WTC11 (cell line): ENCODE data around the gene MCRIP2. TPM values are rescaled to one million over a fixed set of nuclear protein-coding genes. Genes with fewer than 3 reads are reported as not detected.

Source experiments
- ATAC-seq: fragments of 200-7000 bp; cut with Tn5 transposase; 2 replicates; pipeline ENCODE4 v1.10.0; 2021; ENCODE audit warnings: mild to moderate bottlenecking, moderate library complexity
- CTCF ChIA-PET: fragments of 300-600 bp; sonication (Branson Sonifier 250); formaldehyde crosslinking; loops from one replicate; lab custom pipeline; 2021; ENCODE audit warnings: antibody characterized with exemption; lab: Charles Lee
- POLR2A ChIA-PET: fragments of 350-600 bp; sonication (Branson Sonifier 250); formaldehyde crosslinking; loops from one replicate; lab custom pipeline; 2021; ENCODE audit warnings: antibody characterized with exemption; lab: Charles Lee
- DNase-seq: peaks from one replicate; pipeline ENCODE4 v3.0.0; 2021; ENCODE audit warnings: low spot score
- H3K27ac Mint-ChIP-seq: 2 replicates; pipeline ENCODE4 v1.8.0; 2021; ENCODE audit warnings: mixed read lengths
- H3K27me3 Mint-ChIP-seq: 2 replicates; pipeline ENCODE4 v1.8.0; 2021; ENCODE audit warnings: low read depth, mild to moderate bottlenecking, moderate library complexity, mixed read lengths
- H3K36me3 Mint-ChIP-seq: 2 replicates; pipeline ENCODE4 v1.8.0; 2021; ENCODE audit warnings: mixed read lengths
- H3K4me1 Mint-ChIP-seq: 2 replicates; pipeline ENCODE4 v1.8.0; 2022; ENCODE audit warnings: mixed read lengths
- H3K4me3 Mint-ChIP-seq: 2 replicates; pipeline ENCODE4 v1.8.0; 2021; ENCODE audit warnings: mild to moderate bottlenecking, moderate library complexity, mixed read lengths
- H3K9me3 Mint-ChIP-seq: 2 replicates; pipeline ENCODE4 v1.8.0; 2021; ENCODE audit warnings: mixed read lengths
- AFF4 ChIP-seq: sonication (generic); formaldehyde crosslinking; IDR thresholded peaks from 2 replicates; pipeline ENCODE4 v1.8.1; 2023; ENCODE audit warnings: mild to moderate bottlenecking, missing genetic modification reagents, borderline replicate concordance
- ATF2 ChIP-seq: sonication (generic); formaldehyde crosslinking; IDR thresholded peaks from 2 replicates; pipeline ENCODE4 v1.8.1; 2022; ENCODE audit warnings: low read depth, missing genetic modification reagents, borderline replicate concordance
- CBFB ChIP-seq: sonication (generic); formaldehyde crosslinking; IDR thresholded peaks from 2 replicates; pipeline ENCODE4 v1.8.1; 2022; ENCODE audit warnings: mild to moderate bottlenecking, low read depth, missing genetic modification reagents
- CDX4 ChIP-seq: fragments of 250-450 bp; sonication (Bioruptor Pico); IDR thresholded peaks from 2 replicates; pipeline ENCODE4 v1.9.0; 2021; ENCODE audit warnings: moderate library complexity, mild to moderate bottlenecking, inconsistent platforms, borderline replicate concordance
- CREM ChIP-seq: sonication (generic); formaldehyde crosslinking; IDR thresholded peaks from 2 replicates; pipeline ENCODE4 v1.8.1; 2022; ENCODE audit warnings: mild to moderate bottlenecking, missing genetic modification reagents, moderate library complexity
- ELF4 ChIP-seq: sonication (generic); formaldehyde crosslinking; IDR thresholded peaks from 2 replicates; pipeline ENCODE4 v1.8.1; 2022; ENCODE audit warnings: low read depth, mild to moderate bottlenecking, moderate library complexity, missing genetic modification reagents
- EMX1 ChIP-seq: fragments of 250-450 bp; sonication (Bioruptor Pico); IDR thresholded peaks from 2 replicates; pipeline ENCODE4 v1.8.0; 2021; ENCODE audit warnings: mild to moderate bottlenecking
- ETV6 ChIP-seq: sonication (generic); formaldehyde crosslinking; IDR thresholded peaks from 2 replicates; pipeline ENCODE4 v1.8.1; 2022; ENCODE audit warnings: mild to moderate bottlenecking, missing genetic modification reagents
- FOXJ3 ChIP-seq: sonication (generic); formaldehyde crosslinking; IDR thresholded peaks from 2 replicates; pipeline ENCODE4 v1.9.0; 2021; ENCODE audit warnings: missing genetic modification reagents, mild to moderate bottlenecking, borderline replicate concordance
- GTF2I ChIP-seq: fragments of 250-450 bp; sonication (Bioruptor Pico); conservative IDR thresholded peaks from 2 replicates; pipeline ENCODE4 v1.4.0; 2021; ENCODE audit warnings: mild to moderate bottlenecking
- HMGA2 ChIP-seq: fragments of 250-450 bp; sonication (Bioruptor Pico); IDR thresholded peaks from 2 replicates; pipeline ENCODE4 v1.4.0; 2021; ENCODE audit warnings: mild to moderate bottlenecking, moderate library complexity
- NFYB ChIP-seq: sonication (generic); formaldehyde crosslinking; conservative IDR thresholded peaks from 2 replicates; pipeline ENCODE4 v1.8.0; 2022; ENCODE audit warnings: low read depth, missing genetic modification reagents
- OVOL2 ChIP-seq: fragments of 250-450 bp; sonication (Bioruptor Pico); IDR thresholded peaks from 2 replicates; pipeline ENCODE4 v1.9.0; 2021; ENCODE audit warnings: mild to moderate bottlenecking, borderline replicate concordance
- PREB ChIP-seq: sonication (generic); formaldehyde crosslinking; IDR thresholded peaks from 2 replicates; pipeline ENCODE4 v1.8.1; 2022; ENCODE audit warnings: mild to moderate bottlenecking, missing genetic modification reagents, moderate library complexity, borderline replicate concordance
- PRRX2 ChIP-seq: fragments of 250-450 bp; sonication (Bioruptor Pico); IDR thresholded peaks from 2 replicates; pipeline ENCODE4 v1.8.0; 2021; ENCODE audit warnings: mild to moderate bottlenecking
- SMAD3 ChIP-seq: sonication (generic); formaldehyde crosslinking; IDR thresholded peaks from 2 replicates; pipeline ENCODE4 v1.8.0; 2022; ENCODE audit warnings: missing genetic modification reagents, mild to moderate bottlenecking, borderline replicate concordance
- SMAD4 ChIP-seq: sonication (generic); formaldehyde crosslinking; IDR thresholded peaks from 2 replicates; pipeline ENCODE4 v1.8.0; 2022; ENCODE audit warnings: mild to moderate bottlenecking, missing genetic modification reagents
- TCF7 ChIP-seq: sonication (generic); formaldehyde crosslinking; IDR thresholded peaks from 2 replicates; pipeline ENCODE4 v1.8.0; 2022; ENCODE audit warnings: mild to moderate bottlenecking, low read depth, missing genetic modification reagents, moderate library complexity
- TP53 ChIP-seq: sonication (generic); formaldehyde crosslinking; IDR thresholded peaks from 2 replicates; pipeline ENCODE4 v1.8.1; 2023; ENCODE audit warnings: mild to moderate bottlenecking, missing genetic modification reagents
- ZBTB21 ChIP-seq: sonication (generic); formaldehyde crosslinking; IDR thresholded peaks from 2 replicates; pipeline ENCODE4 v1.8.1; 2023; ENCODE audit warnings: mild to moderate bottlenecking, missing genetic modification reagents, borderline replicate concordance
- ZNF138 ChIP-seq: sonication (generic); formaldehyde crosslinking; conservative IDR thresholded peaks from 2 replicates; pipeline ENCODE4 v1.8.1; 2022; ENCODE audit warnings: mild to moderate bottlenecking, moderate library complexity, missing genetic modification reagents
- ZNF263 ChIP-seq: sonication (generic); formaldehyde crosslinking; IDR thresholded peaks from 2 replicates; pipeline ENCODE4 v1.8.1; 2022; ENCODE audit warnings: low read depth, mild to moderate bottlenecking, moderate library complexity, missing genetic modification reagents
- ZNF416 ChIP-seq: fragments of 250-450 bp; sonication (Bioruptor Pico); IDR thresholded peaks from 2 replicates; pipeline ENCODE4 v1.9.0; 2021; ENCODE audit warnings: mild to moderate bottlenecking, inconsistent platforms
- total RNA-seq: library from RNA; stranded (reverse); gene quantifications from 3 replicates; pipeline ENCODE4 v1.2.3, GENCODE V29; 2021

Gene MCRIP2
- total RNA-seq, 1 experiment from 2014 or later = 63.3 TPM

GRCh38 chr16:694863-695354 is 53.3 kb downstream of the MCRIP2 start:
- DNase-seq (no peak), ATAC-seq (peak; percentile 41)
- POLR2A ChIA-PET = interaction anchor here (1.0 to 2.0 kb wide), 5 partner anchors 10 to 93 kb away, joined by 3 to 6 read pairs (median 3); partner anchors contain the start of genes CHTF18, JMJD8 and RPUSD1
- H3K4me1 Mint-ChIP-seq = peaks cover 4% of the 10 kb centered on the region; the same call in 1 of the 2 replicates
- no peaks in the 10 kb centered on the region for H3K36me3 Mint-ChIP-seq
- H3K4me3 Mint-ChIP-seq = peak overlapping the region; percentile 71
- CTCF ChIA-PET = interaction anchor here (1.0 to 2.5 kb wide), 17 partner anchors 8 to 207 kb away, joined by 3 to 12 read pairs (median 5); partner anchors contain the start of genes CHTF18, CIAO3, JMJD8 and METRN
- H3K27me3 Mint-ChIP-seq = peaks cover 75% of the 10 kb centered on the region
- TF ChIP-seq TP53 (CRISPR knock-in tag) (no peak), ETV6 (CRISPR knock-in tag) (no peak), ZNF416 (no peak), ZBTB21 (CRISPR knock-in tag) (no peak), GTF2I (CRISPR knock-in tag) (no peak)
- no peak overlapping the region for H3K27ac Mint-ChIP-seq
- no peaks in the 10 kb centered on the region for H3K9me3 Mint-ChIP-seq

GRCh38 chr16:695355-696089 is 53.9 kb downstream of the MCRIP2 start:
- H3K27me3 Mint-ChIP-seq = peaks cover 80% of the 10 kb centered on the region
- CTCF ChIA-PET = interaction anchor here (1.0 to 2.5 kb wide), 19 partner anchors 9 to 208 kb away, joined by 3 to 12 read pairs (median 5); partner anchors contain the start of genes CHTF18, CIAO3, JMJD8 and METRN
- ATAC-seq (peak; percentile 18), DNase-seq (peak; percentile 68)
- no peaks in the 10 kb centered on the region for H3K36me3 Mint-ChIP-seq
- no peaks in the 10 kb centered on the region for H3K9me3 Mint-ChIP-seq
- peak overlapping the region; percentile 74 for H3K4me3 Mint-ChIP-seq
- POLR2A ChIA-PET = interaction anchor here (1.0 to 2.0 kb wide), 6 partner anchors 9 to 93 kb away, joined by 3 to 6 read pairs (median 4); partner anchors contain the start of genes CHTF18, JMJD8, RPUSD1 and STUB1
- peaks cover 4% of the 10 kb centered on the region; the same call in 1 of the 2 replicates for H3K4me1 Mint-ChIP-seq
- H3K27ac Mint-ChIP-seq = no peak overlapping the region
- no peak for TF ChIP-seq ELF4 (CRISPR knock-in tag)
- no peak for TF ChIP-seq CDX4
- TF ChIP-seq EMX1 = no peak
- TF ChIP-seq TP53 (CRISPR knock-in tag) = 0 out of 2 replicates have a peak, but pooled peaks have one; percentile 60
- TF ChIP-seq CBFB = peak; percentile 74; the same call in 1 of the 2 replicates
- 0 out of 2 replicates have a peak, but pooled peaks have one; percentile 46 for TF ChIP-seq SMAD3 (CRISPR knock-in tag)
- no peak for TF ChIP-seq PREB (CRISPR knock-in tag)
- no peak for TF ChIP-seq HMGA2 (CRISPR knock-in tag)
- no peak for TF ChIP-seq PRRX2
- TF ChIP-seq ZNF263 (CRISPR knock-in tag) = no peak
- no peak for TF ChIP-seq CREM (CRISPR knock-in tag)
- no peak for TF ChIP-seq OVOL2 (CRISPR knock-in tag)
- no peak; the same call in 1 of the 2 replicates for TF ChIP-seq ATF2 (CRISPR knock-in tag)
- no peak for TF ChIP-seq NFYB (CRISPR knock-in tag)
- peak; percentile 36; the same call in 1 of the 2 replicates for TF ChIP-seq TCF7 (CRISPR knock-in tag)
- no peak for TF ChIP-seq FOXJ3 (CRISPR knock-in tag)
- no peak for TF ChIP-seq SMAD4 (CRISPR knock-in tag)
- no peak for TF ChIP-seq ZNF138
- no peak for TF ChIP-seq AFF4 (CRISPR knock-in tag)
